ENCODE measurements around the gene COL23A1.

Gene COL23A1

DNA sequence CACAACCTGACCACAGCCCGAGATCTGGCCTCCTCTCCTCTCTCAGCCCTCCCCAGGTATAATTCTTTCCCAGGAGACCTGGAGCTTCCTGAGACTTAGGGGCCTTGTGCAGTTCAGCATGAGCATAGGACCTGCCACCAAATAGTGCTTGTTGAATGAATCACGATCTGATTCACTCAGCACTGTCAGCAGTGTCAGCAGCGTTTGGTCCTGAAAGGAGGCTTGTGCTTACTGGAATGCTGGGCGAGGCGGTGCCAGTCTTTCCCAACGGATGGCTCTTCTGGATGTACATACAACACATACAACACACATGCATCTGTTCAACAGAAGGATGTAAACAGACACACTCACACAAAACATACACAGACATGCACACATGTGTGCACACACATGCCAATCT lies 173.3 kb downstream of the COL23A1 start:
- ChIA-PET POLR2A (no interaction called here), CTCF (interaction anchor here (0.6 kb wide), 1 partner anchor 78 kb away, joined by 3 read pairs; no protein-coding TSS in a partner anchor)
- H3K4me3 ChIP-seq (ENCODE audit: low read depth, low read length), result no peak overlapping the region
- H3K36me3 ChIP-seq (ENCODE audit: control insufficient read depth in 2 of 2, insufficient read depth in 1 of 2, low read length in 2 of 2), result no peaks in the 10 kb centered on the region
- TF ChIP-seq SP3 (tag by site-specific recombination; IDR thresholded peaks at IDR 0.05) (no peak), ZNF404 (tag by site-specific recombination; IDR thresholded peaks at IDR 0.05) (no peak), ZNF768 (tag by site-specific recombination; IDR thresholded peaks at IDR 0.05) (no peak), ZNF837 (tag by site-specific recombination; IDR thresholded peaks at IDR 0.05) (no peak), ZNF354C (tag by site-specific recombination; IDR thresholded peaks at IDR 0.05; ENCODE audit: borderline replicate concordance, low read depth) (no peak), ZNF23 (tag by site-specific recombination; IDR thresholded peaks at IDR 0.05; ENCODE audit: borderline replicate concordance) (no peak), ZNF621 (tag by site-specific recombination; IDR thresholded peaks at IDR 0.05) (no peak), KLF16 (tag by site-specific recombination; IDR thresholded peaks at IDR 0.05) (no peak), ZBTB17 (tag by site-specific recombination; IDR thresholded peaks at IDR 0.05) (no peak)
- TF ChIP-seq, protein P1, sequence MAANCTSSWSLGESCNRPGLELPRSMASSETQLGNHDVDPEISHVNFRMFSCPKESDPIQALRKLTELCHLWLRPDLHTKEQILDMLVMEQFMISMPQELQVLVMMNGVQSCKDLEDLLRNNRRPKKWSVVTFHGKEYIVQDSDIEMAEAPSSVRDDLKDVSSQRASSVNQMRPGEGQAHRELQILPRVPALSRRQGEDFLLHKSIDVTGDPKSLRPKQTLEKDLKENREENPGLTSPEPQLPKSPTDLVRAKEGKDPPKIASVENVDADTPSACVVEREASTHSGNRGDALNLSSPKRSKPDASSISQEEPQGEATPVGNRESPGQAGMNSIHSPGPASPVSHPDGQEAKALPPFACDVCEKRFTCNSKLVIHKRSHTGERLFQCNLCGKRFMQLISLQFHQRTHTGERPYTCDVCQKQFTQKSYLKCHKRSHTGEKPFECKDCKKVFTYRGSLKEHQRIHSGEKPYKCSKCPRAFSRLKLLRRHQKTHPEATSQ (tag by site-specific recombination; IDR thresholded peaks at IDR 0.05), result no peak
- TF ChIP-seq, protein P2, sequence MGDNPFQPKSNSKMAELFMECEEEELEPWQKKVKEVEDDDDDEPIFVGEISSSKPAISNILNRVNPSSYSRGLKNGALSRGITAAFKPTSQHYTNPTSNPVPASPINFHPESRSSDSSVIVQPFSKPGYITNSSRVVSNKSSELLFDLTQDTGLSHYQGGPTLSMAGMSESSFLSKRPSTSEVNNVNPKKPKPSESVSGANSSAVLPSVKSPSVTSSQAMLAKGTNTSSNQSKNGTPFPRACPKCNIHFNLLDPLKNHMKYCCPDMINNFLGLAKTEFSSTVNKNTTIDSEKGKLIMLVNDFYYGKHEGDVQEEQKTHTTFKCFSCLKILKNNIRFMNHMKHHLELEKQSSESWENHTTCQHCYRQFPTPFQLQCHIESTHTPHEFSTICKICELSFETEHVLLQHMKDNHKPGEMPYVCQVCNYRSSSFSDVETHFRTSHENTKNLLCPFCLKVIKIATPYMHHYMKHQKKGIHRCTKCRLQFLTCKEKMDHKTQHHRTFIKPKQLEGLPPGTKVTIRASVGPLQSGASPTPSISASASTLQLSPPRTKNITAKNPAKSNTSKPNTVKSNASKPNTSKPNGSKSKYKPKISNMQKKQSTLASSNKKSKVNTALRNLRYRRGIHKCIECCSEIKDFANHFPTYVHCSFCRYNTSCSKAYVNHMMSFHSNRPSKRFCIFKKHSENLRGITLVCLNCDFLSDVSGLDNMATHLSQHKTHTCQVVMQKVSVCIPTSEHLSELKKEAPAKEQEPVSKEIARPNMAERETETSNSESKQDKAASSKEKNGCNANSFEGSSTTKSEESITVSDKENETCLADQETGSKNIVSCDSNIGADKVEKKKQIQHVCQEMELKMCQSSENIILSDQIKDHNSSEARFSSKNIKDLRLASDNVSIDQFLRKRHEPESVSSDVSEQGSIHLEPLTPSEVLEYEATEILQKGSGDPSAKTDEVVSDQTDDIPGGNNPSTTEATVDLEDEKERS (tag by site-specific recombination; IDR thresholded peaks at IDR 0.05), result no peak
- TF ChIP-seq, protein P3, sequence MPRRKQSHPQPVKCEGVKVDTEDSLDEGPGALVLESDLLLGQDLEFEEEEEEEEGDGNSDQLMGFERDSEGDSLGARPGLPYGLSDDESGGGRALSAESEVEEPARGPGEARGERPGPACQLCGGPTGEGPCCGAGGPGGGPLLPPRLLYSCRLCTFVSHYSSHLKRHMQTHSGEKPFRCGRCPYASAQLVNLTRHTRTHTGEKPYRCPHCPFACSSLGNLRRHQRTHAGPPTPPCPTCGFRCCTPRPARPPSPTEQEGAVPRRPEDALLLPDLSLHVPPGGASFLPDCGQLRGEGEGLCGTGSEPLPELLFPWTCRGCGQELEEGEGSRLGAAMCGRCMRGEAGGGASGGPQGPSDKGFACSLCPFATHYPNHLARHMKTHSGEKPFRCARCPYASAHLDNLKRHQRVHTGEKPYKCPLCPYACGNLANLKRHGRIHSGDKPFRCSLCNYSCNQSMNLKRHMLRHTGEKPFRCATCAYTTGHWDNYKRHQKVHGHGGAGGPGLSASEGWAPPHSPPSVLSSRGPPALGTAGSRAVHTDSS (tag by site-specific recombination; IDR thresholded peaks at IDR 0.05), result no peak
- no peak overlapping the region for H3K27ac ChIP-seq (ENCODE audit: extremely low read depth, low read depth, low read length)
- no peaks in the 10 kb centered on the region for H3K9me3 ChIP-seq (ENCODE audit: control insufficient read depth, insufficient read depth, low read depth, low read length)
- no peaks in the 10 kb centered on the region for H3K4me1 ChIP-seq (ENCODE audit: control insufficient read depth, insufficient read depth, low read length)

DNA sequence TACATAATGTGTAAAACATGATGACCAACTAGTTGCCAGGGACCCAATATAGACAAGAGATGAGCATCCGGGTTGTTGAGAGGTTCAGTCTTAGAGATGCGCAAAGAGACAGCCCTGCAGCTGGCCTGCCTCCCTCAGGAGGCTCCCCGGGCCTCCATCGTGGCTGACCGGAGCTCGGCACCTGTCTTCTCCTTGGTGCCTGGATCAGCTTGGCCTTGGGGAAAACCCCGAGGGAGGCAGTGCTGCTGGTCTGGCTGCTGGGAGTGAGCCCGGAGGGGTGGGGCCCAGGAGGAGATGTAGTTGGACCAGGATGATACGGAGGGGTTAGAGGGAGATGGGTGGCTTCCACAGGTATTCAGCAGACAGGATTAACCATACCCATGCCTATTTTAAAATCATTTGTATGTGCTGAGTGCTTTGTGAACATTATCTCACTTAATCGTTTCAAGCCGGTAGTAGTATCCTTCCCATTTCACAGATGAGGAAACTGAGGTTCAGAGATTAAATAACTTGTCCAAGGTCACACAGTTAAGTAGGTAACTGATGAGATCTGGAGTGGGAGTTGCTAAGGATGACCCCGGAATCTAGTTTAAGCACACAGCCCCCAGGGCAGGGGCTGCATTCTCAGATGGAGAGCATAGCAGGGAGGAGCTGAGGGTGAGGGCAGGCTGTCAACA lies 173.8 kb downstream of the COL23A1 start:
- H3K36me3 ChIP-seq (ENCODE audit: control insufficient read depth in 2 of 2, insufficient read depth in 1 of 2, low read length in 2 of 2), result no peaks in the 10 kb centered on the region
- no peaks in the 10 kb centered on the region for H3K4me1 ChIP-seq (ENCODE audit: control insufficient read depth, insufficient read depth, low read length)
- no peak for TF ChIP-seq GLI4 (tag by site-specific recombination; IDR thresholded peaks at IDR 0.05)
- TF ChIP-seq ZBTB1 (tag by site-specific recombination; IDR thresholded peaks at IDR 0.05), result no peak
- no peak for TF ChIP-seq ZNF510 (tag by site-specific recombination; IDR thresholded peaks at IDR 0.05; ENCODE audit: insufficient replicate concordance)
- TF ChIP-seq ZNF302 (tag by site-specific recombination; IDR thresholded peaks at IDR 0.05; ENCODE audit: low read depth), result no peak
- peak; percentile 68; the same call in 1 of the 2 replicates for TF ChIP-seq ZNF664 (tag by site-specific recombination; IDR thresholded peaks at IDR 0.05)
- CTCF ChIA-PET, result interaction anchor here (0.6 kb wide), 1 partner anchor 78 kb away, joined by 3 read pairs; no protein-coding TSS in a partner anchor
- no peaks in the 10 kb centered on the region for H3K9me3 ChIP-seq (ENCODE audit: control insufficient read depth, insufficient read depth, low read depth, low read length)
- POLR2A ChIA-PET, result no interaction called here
- no peak overlapping the region for H3K27ac ChIP-seq (ENCODE audit: extremely low read depth, low read depth, low read length)
- no peak overlapping the region for H3K4me3 ChIP-seq (ENCODE audit: low read depth, low read length)

All from HEK293 (cell line).